ENCODE measurements around the gene DSP. TPM values are rescaled to one million over a fixed set of nuclear protein-coding genes. Genes with fewer than 3 reads are reported as not detected.

The DSP gene
- total RNA-seq, 4 donors from 2014 or later: 3.8 to 28.3 (median 9.0) TPM

- Histone ChIP-seq H3K27me3 (no peaks in the 10 kb centered on the region), H3K4me3 (no peak overlapping the region), H3K36me3 (no peaks in the 10 kb centered on the region), H3K4me1 (no peaks in the 10 kb centered on the region), H3K27ac (no peak overlapping the region), H3K9me3 (no peaks in the 10 kb centered on the region)
- no peak for DNase-seq
- TF ChIP-seq CTCF (IDR thresholded peaks at IDR 0.05): no peak
- TF ChIP-seq POLR2A (IDR thresholded peaks at IDR 0.05): no peak
- intact Hi-C loops (cut with DNase I; ENCODE audit: low total_unique reads): no loop called here
Measured at GRCh38 chr6:7513529-7513928, 27.9 kb upstream of the DSP start.

GRCh38 chr6:7515363-7515762 lies 26.1 kb upstream of the DSP start:
- no peak for TF ChIP-seq POLR2A (IDR thresholded peaks at IDR 0.05)
- no peak for TF ChIP-seq CTCF (IDR thresholded peaks at IDR 0.05)
- Histone ChIP-seq H3K9me3 (no peaks in the 10 kb centered on the region), H3K36me3 (no peaks in the 10 kb centered on the region), H3K27ac (no peak overlapping the region), H3K27me3 (no peaks in the 10 kb centered on the region), H3K4me1 (no peaks in the 10 kb centered on the region), H3K4me3 (no peak overlapping the region)
- intact Hi-C loops (cut with DNase I; ENCODE audit: low total_unique reads): no loop called here
- no peak for DNase-seq

GRCh38 chr6:7518877-7519276 lies 22.6 kb upstream of the DSP start:
- TF ChIP-seq POLR2A (IDR thresholded peaks at IDR 0.05): no peak
- TF ChIP-seq CTCF (IDR thresholded peaks at IDR 0.05): no peak
- Histone ChIP-seq H3K4me3 (no peak overlapping the region), H3K9me3 (no peaks in the 10 kb centered on the region), H3K4me1 (no peaks in the 10 kb centered on the region), H3K27me3 (no peaks in the 10 kb centered on the region), H3K27ac (no peak overlapping the region), H3K36me3 (no peaks in the 10 kb centered on the region)
- no peak for DNase-seq
- intact Hi-C loops (cut with DNase I; ENCODE audit: low total_unique reads): no loop called here

- TF ChIP-seq CTCF (IDR thresholded peaks at IDR 0.05) (no peak), POLR2A (IDR thresholded peaks at IDR 0.05) (no peak)
- Histone ChIP-seq H3K27me3 (peaks cover 0 to 3% of the 10 kb centered on the region in 2 donors), H3K4me1 (no peaks in the 10 kb centered on the region), H3K27ac (no peak overlapping the region), H3K36me3 (no peaks in the 10 kb centered on the region), H3K4me3 (no peak overlapping the region), H3K9me3 (no peaks in the 10 kb centered on the region)
- DNase-seq: no peak
- intact Hi-C loops (cut with DNase I; ENCODE audit: low total_unique reads): no loop called here
Measured at GRCh38 chr6:7522873-7523272, 18.6 kb upstream of the DSP start.

- DNase-seq: no peak
- intact Hi-C loops (cut with DNase I; ENCODE audit: low total_unique reads): no loop called here
- Histone ChIP-seq H3K9me3 (no peaks in the 10 kb centered on the region), H3K27me3 (peaks cover 0 to 3% of the 10 kb centered on the region in 2 donors), H3K27ac (no peak overlapping the region), H3K4me3 (no peak overlapping the region), H3K36me3 (no peaks in the 10 kb centered on the region), H3K4me1 (no peaks in the 10 kb centered on the region)
- TF ChIP-seq POLR2A (IDR thresholded peaks at IDR 0.05): no peak
- TF ChIP-seq CTCF (IDR thresholded peaks at IDR 0.05): no peak
Measured at GRCh38 chr6:7523922-7524321, 17.5 kb upstream of the DSP start.
